ENCODE results near the gene GBGT1. TPM values are rescaled to one million over a fixed set of nuclear protein-coding genes. Genes with fewer than 3 reads are reported as not detected.

Gene GBGT1
- total RNA-seq, 1 experiment from 2014 or later: 0.14 TPM

DNA sequence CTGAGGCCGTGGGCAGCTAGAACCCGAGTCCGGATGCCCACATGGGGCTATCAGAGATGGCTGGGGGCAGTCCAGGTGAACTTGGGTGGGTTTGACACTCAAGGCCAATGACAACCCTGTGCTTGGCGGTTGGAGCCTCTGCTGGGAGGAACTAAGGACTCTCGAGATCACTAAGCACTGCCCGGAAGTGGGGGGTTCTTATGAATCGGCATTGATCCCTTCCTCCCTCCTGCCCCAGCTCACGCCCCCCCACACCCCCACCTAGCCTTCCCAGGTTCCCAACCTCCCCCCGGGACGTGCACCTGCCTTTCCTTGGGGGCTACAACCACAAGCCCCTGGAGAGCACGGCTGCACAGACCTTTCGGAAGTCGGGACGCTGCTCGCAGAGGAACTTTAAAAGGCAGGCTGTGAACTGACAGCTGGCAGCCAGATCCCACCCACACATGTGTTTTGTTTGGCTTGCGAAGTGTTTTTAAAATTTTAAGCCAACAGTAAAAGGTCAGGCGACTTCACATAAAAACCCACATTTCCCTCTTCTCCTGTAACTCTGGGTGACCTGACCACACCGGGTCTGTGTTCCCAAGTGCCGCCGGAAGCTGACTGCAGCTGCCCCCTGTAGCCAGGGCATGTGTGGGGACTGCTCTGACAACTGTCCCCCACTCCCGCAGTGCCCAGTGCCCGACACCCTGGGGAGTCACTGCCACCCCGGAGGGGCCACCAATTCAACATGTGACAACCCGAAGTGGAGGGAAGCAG, 37.6 kb downstream of the GBGT1 start:
- H3K36me3 Mint-ChIP-seq (ENCODE audit: insufficient read depth, unreplicated experiment): peaks cover 7% of the 10 kb centered on the region
- TF ChIP-seq, protein P1, sequence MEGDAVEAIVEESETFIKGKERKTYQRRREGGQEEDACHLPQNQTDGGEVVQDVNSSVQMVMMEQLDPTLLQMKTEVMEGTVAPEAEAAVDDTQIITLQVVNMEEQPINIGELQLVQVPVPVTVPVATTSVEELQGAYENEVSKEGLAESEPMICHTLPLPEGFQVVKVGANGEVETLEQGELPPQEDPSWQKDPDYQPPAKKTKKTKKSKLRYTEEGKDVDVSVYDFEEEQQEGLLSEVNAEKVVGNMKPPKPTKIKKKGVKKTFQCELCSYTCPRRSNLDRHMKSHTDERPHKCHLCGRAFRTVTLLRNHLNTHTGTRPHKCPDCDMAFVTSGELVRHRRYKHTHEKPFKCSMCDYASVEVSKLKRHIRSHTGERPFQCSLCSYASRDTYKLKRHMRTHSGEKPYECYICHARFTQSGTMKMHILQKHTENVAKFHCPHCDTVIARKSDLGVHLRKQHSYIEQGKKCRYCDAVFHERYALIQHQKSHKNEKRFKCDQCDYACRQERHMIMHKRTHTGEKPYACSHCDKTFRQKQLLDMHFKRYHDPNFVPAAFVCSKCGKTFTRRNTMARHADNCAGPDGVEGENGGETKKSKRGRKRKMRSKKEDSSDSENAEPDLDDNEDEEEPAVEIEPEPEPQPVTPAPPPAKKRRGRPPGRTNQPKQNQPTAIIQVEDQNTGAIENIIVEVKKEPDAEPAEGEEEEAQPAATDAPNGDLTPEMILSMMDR (IDR thresholded peaks at IDR 0.05; ENCODE audit: insufficient read depth in 1 of 2, low read depth in 1 of 2, low read length in 1 of 2, severe bottlenecking in 1 of 2, unreplicated experiment in 1 of 2): no peak
- peaks cover 16% of the 10 kb centered on the region for H3K4me1 ChIP-seq
- H3K27ac Mint-ChIP-seq (ENCODE audit: unreplicated experiment): no peak overlapping the region
- no peak overlapping the region for H3K4me3 ChIP-seq (ENCODE audit: low read depth, low read length)
- H3K9me3 ChIP-seq: no peaks in the 10 kb centered on the region
- no peaks in the 10 kb centered on the region for H3K27me3 ChIP-seq (replicated peaks; ENCODE audit: control insufficient read depth, insufficient read depth, low read length)
- no peaks in the 10 kb centered on the region for H3K36me3 ChIP-seq (ENCODE audit: control insufficient read depth, insufficient read depth, low read length)
- CTCF ChIA-PET: no interaction called here
- no peak overlapping the region for H3K4me3 Mint-ChIP-seq (ENCODE audit: unreplicated experiment)
- no peak for DNase-seq
- intact Hi-C loops (cut with micrococcal nuclease; ENCODE audit: unreplicated experiment): no loop called here
- no TSS peak for BruUV-seq (replicated peaks)
- H3K4me1 Mint-ChIP-seq (ENCODE audit: low read depth, unreplicated experiment): peaks cover 24% of the 10 kb centered on the region
- H3K9me3 Mint-ChIP-seq (ENCODE audit: unreplicated experiment): no peaks in the 10 kb centered on the region
- H3K27me3 Mint-ChIP-seq (ENCODE audit: insufficient read depth, unreplicated experiment): no peaks in the 10 kb centered on the region
- POLR2A ChIA-PET: interaction anchor here (0.5 kb wide), 1 partner anchor 23 kb away, joined by 3 read pairs; no protein-coding TSS in a partner anchor

DNA sequence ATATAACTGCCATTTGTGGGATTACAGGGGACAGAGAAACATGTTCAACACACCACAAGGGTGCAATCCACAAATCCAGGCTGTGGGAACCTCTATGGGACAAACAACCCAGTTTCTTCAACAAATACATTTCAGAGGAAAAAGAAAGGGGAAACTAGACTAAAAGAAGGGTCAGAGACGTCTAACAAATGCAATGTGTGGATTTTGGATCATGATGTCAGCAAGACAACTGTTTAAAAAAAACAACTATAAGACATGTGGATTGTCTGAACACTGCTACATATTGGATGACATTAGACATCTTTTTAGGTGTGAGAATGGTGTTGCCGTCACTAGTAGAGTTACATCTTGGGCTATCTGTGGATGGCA, 38.8 kb downstream of the GBGT1 start:
- peaks cover 18% of the 10 kb centered on the region for H3K4me1 ChIP-seq
- ChIA-PET CTCF (no interaction called here), POLR2A (no interaction called here)

DNA sequence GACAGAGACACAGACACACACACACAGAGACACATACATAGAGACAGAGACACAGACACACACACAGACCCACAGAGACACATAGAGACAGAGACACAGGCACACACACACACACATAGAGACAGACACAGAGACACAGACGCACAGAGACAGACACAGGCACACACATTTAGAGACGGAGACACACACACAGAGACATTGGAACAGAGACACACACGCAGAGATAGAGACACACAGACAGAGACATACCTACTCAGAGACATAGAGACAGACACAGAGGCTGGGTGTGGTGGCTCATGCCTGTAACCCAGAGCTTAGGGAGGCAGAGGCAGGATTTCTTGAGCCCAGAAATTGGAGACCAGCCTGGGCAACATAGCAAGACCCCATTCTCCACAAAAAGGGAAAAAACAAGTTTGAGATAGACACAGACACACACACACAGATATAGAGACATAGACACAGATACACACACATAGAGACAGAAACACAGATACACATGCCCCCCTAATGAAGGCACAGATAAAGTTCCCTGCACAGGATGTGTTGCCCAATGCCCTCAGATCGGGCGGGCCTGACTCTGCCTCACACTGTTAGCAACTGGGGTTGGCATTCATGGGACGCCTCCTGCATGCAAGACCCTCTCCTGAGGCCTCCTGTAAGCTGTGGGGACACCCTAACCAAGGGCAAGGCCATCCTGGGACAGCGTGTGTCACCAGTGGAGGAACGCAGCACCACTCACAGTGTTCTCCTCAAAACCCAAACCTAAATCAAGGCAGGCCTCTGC, 39.4 kb downstream of the GBGT1 start:
- intact Hi-C loops (cut with micrococcal nuclease; ENCODE audit: unreplicated experiment): no loop called here
- BruUV-seq (replicated peaks): no TSS peak
- DNase-seq: no peak
- no peaks in the 10 kb centered on the region for H3K36me3 ChIP-seq (ENCODE audit: control insufficient read depth, insufficient read depth, low read length)
- Mint-ChIP-seq H3K27ac (ENCODE audit: unreplicated experiment) (no peak overlapping the region), H3K27me3 (ENCODE audit: insufficient read depth, unreplicated experiment) (no peaks in the 10 kb centered on the region), H3K36me3 (ENCODE audit: insufficient read depth, unreplicated experiment) (peaks cover 16% of the 10 kb centered on the region), H3K4me3 (ENCODE audit: unreplicated experiment) (no peak overlapping the region), H3K4me1 (ENCODE audit: low read depth, unreplicated experiment) (peaks cover 24% of the 10 kb centered on the region), H3K9me3 (ENCODE audit: unreplicated experiment) (no peaks in the 10 kb centered on the region)
- CTCF ChIA-PET: no interaction called here
- H3K27me3 ChIP-seq (replicated peaks; ENCODE audit: control insufficient read depth, insufficient read depth, low read length): no peaks in the 10 kb centered on the region
- peaks cover 24% of the 10 kb centered on the region for H3K4me1 ChIP-seq
- TF ChIP-seq, protein P1 (IDR thresholded peaks at IDR 0.05; ENCODE audit: insufficient read depth in 1 of 2, low read depth in 1 of 2, low read length in 1 of 2, severe bottlenecking in 1 of 2, unreplicated experiment in 1 of 2): no peak
- POLR2A ChIA-PET: no interaction called here
- no peak overlapping the region for H3K4me3 ChIP-seq (ENCODE audit: low read depth, low read length)
- no peaks in the 10 kb centered on the region for H3K9me3 ChIP-seq

More for the DNA sequence above, 38.8 kb downstream of the GBGT1 start:
- Mint-ChIP-seq H3K27me3 (ENCODE audit: insufficient read depth, unreplicated experiment) (no peaks in the 10 kb centered on the region), H3K4me1 (ENCODE audit: low read depth, unreplicated experiment) (peaks cover 24% of the 10 kb centered on the region), H3K9me3 (ENCODE audit: unreplicated experiment) (no peaks in the 10 kb centered on the region), H3K27ac (ENCODE audit: unreplicated experiment) (no peak overlapping the region), H3K36me3 (ENCODE audit: insufficient read depth, unreplicated experiment) (peaks cover 15% of the 10 kb centered on the region), H3K4me3 (ENCODE audit: unreplicated experiment) (no peak overlapping the region)
- intact Hi-C loops (cut with micrococcal nuclease; ENCODE audit: unreplicated experiment): no loop called here
- H3K27me3 ChIP-seq (replicated peaks; ENCODE audit: control insufficient read depth, insufficient read depth, low read length): no peaks in the 10 kb centered on the region
- H3K9me3 ChIP-seq: no peaks in the 10 kb centered on the region
- BruUV-seq (replicated peaks): no TSS peak
- no peaks in the 10 kb centered on the region for H3K36me3 ChIP-seq (ENCODE audit: control insufficient read depth, insufficient read depth, low read length)
- no peak for DNase-seq
- TF ChIP-seq, protein P1 (IDR thresholded peaks at IDR 0.05; ENCODE audit: insufficient read depth in 1 of 2, low read depth in 1 of 2, low read length in 1 of 2, severe bottlenecking in 1 of 2, unreplicated experiment in 1 of 2): no peak
- no peak overlapping the region for H3K4me3 ChIP-seq (ENCODE audit: low read depth, low read length)
